SK-N-SH (cell line): ENCODE results near the gene MFAP4. TPM values are rescaled to one million over a fixed set of nuclear protein-coding genes. Genes with fewer than 3 reads are reported as not detected.
A peak's percentile ranks its signal among the peaks of the same experiment; 100 is the strongest.

Experiments
- CTCF ChIA-PET: fragments of 300-600, 350-600 bp; formaldehyde crosslinking; extraction: SDS; loops from one replicate; lab custom pipeline; 2021; lab: Yijun Ruan, JAX
- POLR2A ChIA-PET: fragments of 350-600 bp; sonication (Branson Sonifier 250); formaldehyde crosslinking; extraction: SDS; loops from one replicate; lab custom pipeline; 2020; ENCODE audit warnings: antibody characterized with exemption, inconsistent platforms; lab: Yijun Ruan, JAX
- DNase-seq: peaks from one replicate; pipeline ENCODE4 v3.0.0; 2012
- H2AFZ ChIP-seq: fragments of 200-600 bp; sonication (generic); 2 replicates; pipeline ENCODE4 v1.8.1; 2016; ENCODE audit warnings: antibody characterized with exemption, mild to moderate bottlenecking, low read depth
- H3F3A ChIP-seq: fragments of 200-600 bp; sonication (generic); replicated peaks from 2 replicates; pipeline ENCODE3; 2016; ENCODE audit warnings: antibody characterized with exemption, mild to moderate bottlenecking; ENCODE audit not compliant: insufficient read depth
- H3K27ac ChIP-seq, 2 experiments: fragments of 200-500 bp in 1 of 2; fragments of 200-600 bp in 1 of 2; sonication (Bioruptor generic) in 1 of 2; sonication (generic), shearing (Covaris generic) in 1 of 2; 2 replicates each; pipeline versions ENCODE4 v1.5.1 to v1.6.1; 2014 to 2016; ENCODE audit warnings: low read depth in 2 of 2, inconsistent platforms in 1 of 2, low read length in 1 of 2, mild to moderate bottlenecking in 1 of 2, mixed read lengths in 1 of 2
- H3K27me3 ChIP-seq: fragments of 200-600 bp; sonication (generic), shearing (Covaris generic); 2 replicates; pipeline ENCODE4 v1.6.1; 2016; ENCODE audit warnings: mixed run types; ENCODE audit not compliant: insufficient read depth
- H3K36me3 ChIP-seq, 2 experiments: fragments of 200-500 bp in 1 of 2; fragments of 200-600 bp in 1 of 2; sonication (Bioruptor generic) in 1 of 2; sonication (generic) in 1 of 2; replicated peaks in 1 of 2; 2 replicates each; pipeline versions ENCODE3 to v1.5.1; 2014 to 2016; ENCODE audit warnings: low read length in 1 of 2, mild to moderate bottlenecking in 1 of 2; ENCODE audit not compliant: insufficient read depth in 2 of 2, control insufficient read depth in 1 of 2
- H3K4me1 ChIP-seq, 2 experiments: fragments of 200-500 bp in 1 of 2; fragments of 200-600 bp in 1 of 2; sonication (Bioruptor generic) in 1 of 2; sonication (generic), shearing (Covaris generic) in 1 of 2; 2 replicates each; pipeline versions ENCODE4 v1.5.1 to v1.6.1; 2014 to 2016; ENCODE audit warnings: low read depth in 1 of 2, low read length in 1 of 2, mixed run types in 1 of 2; ENCODE audit not compliant: insufficient read depth in 2 of 2, control insufficient read depth in 1 of 2
- H3K4me2 ChIP-seq: fragments of 200-600 bp; sonication (generic), shearing (Covaris generic); 2 replicates; pipeline ENCODE4 v1.6.1; 2017; ENCODE audit warnings: mixed run types
- H3K4me3 ChIP-seq, 2 experiments: fragments of 200-500 bp in 1 of 2; fragments of 200-600 bp in 1 of 2; sonication (Bioruptor generic) in 1 of 2; sonication (generic), shearing (Covaris generic) in 1 of 2; 2 replicates each; pipeline versions ENCODE4 v1.5.1 to v1.8.1; 2014 to 2016; ENCODE audit warnings: low read depth in 2 of 2, inconsistent platforms in 1 of 2, low read length in 1 of 2, mild to moderate bottlenecking in 1 of 2, mixed read lengths in 1 of 2, moderate library complexity in 1 of 2
- H3K79me2 ChIP-seq: fragments of 200-600 bp; sonication (generic); 2 replicates; pipeline ENCODE4 v1.8.1; 2017; ENCODE audit warnings: mild to moderate bottlenecking; ENCODE audit not compliant: insufficient read depth
- H3K9ac ChIP-seq: fragments of 200-600 bp; sonication (generic); 2 replicates; pipeline ENCODE4 v1.6.1; 2017; ENCODE audit warnings: mixed run types
- H3K9me2 ChIP-seq: fragments of 200-600 bp; sonication (generic); 2 replicates; pipeline ENCODE4 v1.6.1; 2017; ENCODE audit warnings: mixed run types
- H3K9me3 ChIP-seq: fragments of 200-600 bp; sonication (generic); 2 replicates; pipeline ENCODE4 v1.6.1; 2017; ENCODE audit warnings: mixed run types, mild to moderate bottlenecking, moderate library complexity
- H4K20me1 ChIP-seq: fragments of 200-600 bp; sonication (generic); 2 replicates; pipeline ENCODE4 v1.6.1; 2017; ENCODE audit warnings: mild to moderate bottlenecking, mixed run types; ENCODE audit not compliant: insufficient read depth
- ELF1 ChIP-seq: IDR thresholded peaks from 2 replicates; pipeline ENCODE4 v1.4.0; 2012
- EP300 ChIP-seq, 2 experiments: IDR thresholded peaks; 2 replicates each; pipeline versions ENCODE4 v1.4.0 to v1.6.1; 2012; ENCODE audit warnings: borderline replicate concordance in 1 of 2, low read depth in 1 of 2, low read length in 1 of 2
- EZH2phosphoT487 ChIP-seq: fragments of 200-600 bp; sonication (generic); IDR thresholded peaks from 2 replicates; pipeline ENCODE4 v1.6.1; 2017; ENCODE audit warnings: low read depth, mixed run types, mild to moderate bottlenecking, antibody characterized with exemption, moderate library complexity, borderline replicate concordance
- FOSL2 ChIP-seq: IDR thresholded peaks from 2 replicates; pipeline ENCODE4 v1.4.0; 2012; ENCODE audit warnings: low read depth, mild to moderate bottlenecking, moderate library complexity, borderline replicate concordance
- FOXJ3 ChIP-seq: sonication (generic); formaldehyde crosslinking; IDR thresholded peaks from 2 replicates; pipeline ENCODE4 v1.5.1; 2020; ENCODE audit warnings: mild to moderate bottlenecking, missing genetic modification reagents
- FOXM1 ChIP-seq: IDR thresholded peaks from 2 replicates; pipeline ENCODE4 v1.4.0; 2012; ENCODE audit warnings: low read depth, mild to moderate bottlenecking
- IRF3 ChIP-seq: fragments of 150-350 bp; IDR thresholded peaks from 2 replicates; pipeline ENCODE4 v1.6.1; 2016; ENCODE audit warnings: mild to moderate bottlenecking, low read depth, low read length
- JUND ChIP-seq: IDR thresholded peaks from 2 replicates; pipeline ENCODE4 v1.4.0; 2012
- NRF1 ChIP-seq: IDR thresholded peaks from 2 replicates; pipeline ENCODE4 v1.6.1; 2012; ENCODE audit warnings: low read depth, mild to moderate bottlenecking, low read length
- POLR2AphosphoS5 ChIP-seq: IDR thresholded peaks from 2 replicates; pipeline ENCODE4 v1.6.1; 2012; ENCODE audit warnings: low read depth, low read length
- RFX5 ChIP-seq: IDR thresholded peaks from 2 replicates; pipeline ENCODE4 v1.6.1; 2012; ENCODE audit warnings: mild to moderate bottlenecking, improper control_type of control experiment, low read length
- RXRA ChIP-seq: IDR thresholded peaks from 2 replicates; pipeline ENCODE4 v1.4.0; 2012; ENCODE audit warnings: low read depth, mild to moderate bottlenecking, borderline replicate concordance
- SIN3A ChIP-seq: IDR thresholded peaks from 2 replicates; pipeline ENCODE4 v1.6.1; 2012; ENCODE audit warnings: low read depth, mild to moderate bottlenecking, low read length, moderate library complexity, borderline replicate concordance
- TAF1 ChIP-seq: IDR thresholded peaks from 2 replicates; pipeline ENCODE4 v1.6.1; 2012; ENCODE audit warnings: low read depth, mild to moderate bottlenecking, low read length, moderate library complexity, borderline replicate concordance
- TCF12 ChIP-seq: IDR thresholded peaks from 2 replicates; pipeline ENCODE4 v1.4.0; 2012
- TEAD4 ChIP-seq: IDR thresholded peaks from 2 replicates; pipeline ENCODE4 v1.4.0; 2012; ENCODE audit warnings: mild to moderate bottlenecking, borderline replicate concordance; ENCODE audit not compliant: insufficient read depth
- YY1 ChIP-seq: IDR thresholded peaks from 2 replicates; pipeline ENCODE4 v1.4.0; 2012; ENCODE audit warnings: low read depth, mild to moderate bottlenecking
- WGBS: methylation state at CpG from one replicate; pipeline ENCODE4 v1.1.6; 2017; ENCODE audit warnings: low lambda C conversion rate; 5-methylcytosine and 5-hydroxymethylcytosine counted together
- polyA plus RNA-seq, 3 experiments: library from polyadenylated mRNA; depleted of rRNA; stranded (reverse); fragments of >200 nt; gene quantifications; 2 replicates each; pipeline ENCODE4 v1.2.3, GENCODE V29; 2012
- TF ChIP-seq, protein P1 (sequence below): IDR thresholded peaks from 2 replicates; pipeline ENCODE4; 2012
- TF ChIP-seq, protein P2 (sequence below): IDR thresholded peaks from 2 replicates; pipeline ENCODE4 v1.4.0; 2012; ENCODE audit warnings: low read depth, borderline replicate concordance

MFAP4 gene
- polyA plus RNA-seq, 1 of the 3 experiments (the other 2 are of a cell fraction): 120 TPM

- Histone ChIP-seq H4K20me1 (no peaks in the 10 kb centered on the region), H3K4me3 (no peak overlapping the region), H3K9me3 (no peaks in the 10 kb centered on the region), H3K27ac (peak overlapping the region; percentile 20 to 90), H3K9me2 (no peaks in the 10 kb centered on the region), H3K4me2 (peak overlapping the region; percentile 35), H3K9ac (peak overlapping the region; percentile 44; the same call in 1 of the 2 replicates), H3K79me2 (no peaks in the 10 kb centered on the region), H3K4me1 (peaks cover 7 to 20% of the 10 kb centered on the region in 2 experiments; a peak in 3 of 4 replicates), H3K36me3 (peaks cover 0 to 6% of the 10 kb centered on the region in 2 experiments), H2AFZ (no peak overlapping the region), H3K27me3 (no peaks in the 10 kb centered on the region), H3F3A (peaks cover 31% of the 10 kb centered on the region)
- DNase-seq: no peak
- POLR2A ChIA-PET: no interaction called here
- CTCF ChIA-PET: interaction anchor here (1.7 kb wide), 1 partner anchor 15 kb away, joined by 7 read pairs; the partner anchor contains the start of gene B9D1
- TF ChIP-seq FOXM1 (no peak), POLR2AphosphoS5 (no peak), TEAD4 (no peak), YY1 (no peak), SIN3A (no peak), EP300 (IDR thresholded peaks at IDR 0.05; ENCODE audit: borderline replicate concordance in 1 of 2, low read depth in 1 of 2, low read length in 1 of 2) (no peak), JUND (no peak), RFX5 (no peak), NRF1 (no peak), TAF1 (no peak)
- TF ChIP-seq, protein P1, sequence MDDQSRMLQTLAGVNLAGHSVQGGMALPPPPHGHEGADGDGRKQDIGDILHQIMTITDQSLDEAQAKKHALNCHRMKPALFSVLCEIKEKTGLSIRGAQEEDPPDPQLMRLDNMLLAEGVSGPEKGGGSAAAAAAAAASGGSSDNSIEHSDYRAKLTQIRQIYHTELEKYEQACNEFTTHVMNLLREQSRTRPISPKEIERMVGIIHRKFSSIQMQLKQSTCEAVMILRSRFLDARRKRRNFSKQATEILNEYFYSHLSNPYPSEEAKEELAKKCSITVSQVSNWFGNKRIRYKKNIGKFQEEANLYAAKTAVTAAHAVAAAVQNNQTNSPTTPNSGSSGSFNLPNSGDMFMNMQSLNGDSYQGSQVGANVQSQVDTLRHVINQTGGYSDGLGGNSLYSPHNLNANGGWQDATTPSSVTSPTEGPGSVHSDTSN: no peak
- 79% methylated on average over 3 of the region's 13 CpGs for whole genome bisulfite sequencing
Observed at GRCh38 chr17:19347323-19348080, 39.5 kb downstream of the MFAP4 start.

DNA sequence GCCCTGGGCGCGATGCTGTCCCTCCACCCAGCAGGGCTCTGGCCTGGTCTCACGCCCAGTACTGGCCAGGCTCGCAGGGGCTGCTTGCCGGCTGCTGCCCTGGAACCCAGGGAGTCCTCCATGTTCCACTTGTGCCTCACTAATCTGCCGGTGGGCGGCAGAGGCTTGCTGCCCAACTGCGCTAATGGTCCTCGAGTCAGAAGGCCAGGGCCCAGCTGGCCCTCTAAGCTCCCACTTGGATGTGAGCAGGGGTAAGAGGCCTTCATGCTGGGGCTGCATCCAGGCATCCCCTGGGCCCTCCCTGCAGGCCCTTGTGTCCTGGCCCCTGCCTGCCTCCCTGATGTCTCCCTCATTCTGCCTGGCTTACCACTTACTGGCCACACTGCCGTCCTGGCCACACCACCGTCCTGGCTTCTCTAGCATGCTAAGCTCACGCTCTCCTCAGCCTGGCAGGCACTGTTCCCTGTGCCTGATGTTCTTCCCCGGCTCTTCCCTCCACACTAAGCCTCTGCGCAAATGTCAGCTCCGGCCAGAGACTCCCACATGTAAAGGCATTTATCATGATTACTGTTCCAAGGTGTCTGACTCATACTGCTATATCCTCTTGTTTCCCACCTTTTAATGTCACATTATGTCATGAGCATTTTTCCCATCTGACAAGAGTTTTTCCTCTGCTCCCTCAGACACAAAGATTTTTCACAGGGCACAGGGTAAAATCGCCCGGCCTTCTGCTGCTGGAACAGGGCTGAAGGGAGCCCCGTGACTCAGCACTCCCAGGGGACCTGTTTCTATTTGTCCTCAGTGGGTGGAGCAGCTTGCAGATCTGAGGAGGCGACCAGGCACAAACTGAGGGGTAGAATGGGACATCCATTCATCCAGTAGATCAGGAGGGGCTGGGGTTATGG lies 40.4 kb downstream of the MFAP4 start:
- no peak for DNase-seq
- Histone ChIP-seq H3F3A (peaks cover 31% of the 10 kb centered on the region), H3K9me2 (no peaks in the 10 kb centered on the region), H3K27me3 (no peaks in the 10 kb centered on the region), H3K27ac (peak overlapping the region; percentile 20 to 90), H3K4me3 (no peak overlapping the region), H3K4me2 (peak overlapping the region; percentile 35; the same call in 1 of the 2 replicates), H3K4me1 (peaks cover 13 to 20% of the 10 kb centered on the region in 2 experiments; a peak in 3 of 4 replicates), H2AFZ (no peak overlapping the region), H4K20me1 (no peaks in the 10 kb centered on the region), H3K9ac (peak overlapping the region; percentile 44; the same call in 1 of the 2 replicates), H3K9me3 (no peaks in the 10 kb centered on the region), H3K79me2 (no peaks in the 10 kb centered on the region), H3K36me3 (peaks cover 0 to 6% of the 10 kb centered on the region in 2 experiments)
- 48% methylated on average over 15 of the region's 19 CpGs for WGBS
- CTCF ChIA-PET: interaction anchor here (1.2 to 1.7 kb wide), 3 partner anchors 9 to 101 kb away, joined by 4 to 8 read pairs (median 7); partner anchors contain the start of gene B9D1
- POLR2A ChIA-PET: no interaction called here
- TF ChIP-seq FOXJ3 (CRISPR knock-in tag) (no peak), FOSL2 (peak; percentile 83), TAF1 (peak; percentile 13), RFX5 (no peak), TCF12 (peak; percentile 79), IRF3 (no peak), YY1 (no peak), RXRA (no peak; the same call in 1 of the 2 replicates), ELF1 (no peak), EZH2phosphoT487 (no peak)
- TF ChIP-seq, protein P1: peak; percentile 91
- TF ChIP-seq, protein P2, sequence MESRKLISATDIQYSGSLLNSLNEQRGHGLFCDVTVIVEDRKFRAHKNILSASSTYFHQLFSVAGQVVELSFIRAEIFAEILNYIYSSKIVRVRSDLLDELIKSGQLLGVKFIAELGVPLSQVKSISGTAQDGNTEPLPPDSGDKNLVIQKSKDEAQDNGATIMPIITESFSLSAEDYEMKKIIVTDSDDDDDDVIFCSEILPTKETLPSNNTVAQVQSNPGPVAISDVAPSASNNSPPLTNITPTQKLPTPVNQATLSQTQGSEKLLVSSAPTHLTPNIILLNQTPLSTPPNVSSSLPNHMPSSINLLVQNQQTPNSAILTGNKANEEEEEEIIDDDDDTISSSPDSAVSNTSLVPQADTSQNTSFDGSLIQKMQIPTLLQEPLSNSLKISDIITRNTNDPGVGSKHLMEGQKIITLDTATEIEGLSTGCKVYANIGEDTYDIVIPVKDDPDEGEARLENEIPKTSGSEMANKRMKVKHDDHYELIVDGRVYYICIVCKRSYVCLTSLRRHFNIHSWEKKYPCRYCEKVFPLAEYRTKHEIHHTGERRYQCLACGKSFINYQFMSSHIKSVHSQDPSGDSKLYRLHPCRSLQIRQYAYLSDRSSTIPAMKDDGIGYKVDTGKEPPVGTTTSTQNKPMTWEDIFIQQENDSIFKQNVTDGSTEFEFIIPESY: no peak
